Endothelial cell of umbilical vein (primary cell): ENCODE measurements around the gene RTCB. TPM values are rescaled to one million over a fixed set of nuclear protein-coding genes. Genes with fewer than 3 reads are reported as not detected.

Source experiments
- BruUV-seq: library from RNA; stranded (reverse); fragments of 400-500 nt; replicated peaks from 2 replicates; lab custom pipeline; 2021; lab: Mats Ljungman, UMichigan
- CTCF ChIA-PET: fragments of 300-600, 350-600 bp; sonication (Branson Sonifier 250); formaldehyde crosslinking; loops from one replicate; lab custom pipeline; 2021; ENCODE audit warnings: antibody characterized with exemption, inconsistent platforms; lab: Charles Lee
- POLR2A ChIA-PET: fragments of 300-600, 350-600 bp; sonication (Branson Sonifier 250); formaldehyde crosslinking; loops from one replicate; lab custom pipeline; 2021; ENCODE audit warnings: antibody characterized with exemption, inconsistent platforms; lab: Charles Lee
- DNase-seq: peaks from one replicate; pipeline ENCODE4 v3.0.0-alpha.2; 2011; ENCODE audit warnings: low read depth, low spot score
- FAIRE-seq: peaks from 2 replicates; lab custom pipeline; 2011; peaks lifted over from hg19 to GRCh38; lab: Jason Lieb, UNC
- H2AFZ ChIP-seq: 2 replicates; pipeline ENCODE4 v1.6.0; 2012; ENCODE audit warnings: low read depth, low read length, control low read depth, inconsistent platforms
- H3K27ac ChIP-seq: 2 replicates; pipeline ENCODE4 v1.5.1; 2011; ENCODE audit warnings: low read depth, mild to moderate bottlenecking, control low read depth, low read length, moderate library complexity; ENCODE audit not compliant: insufficient read depth
- H3K27me3 ChIP-seq, 2 experiments: 2 replicates each; pipeline versions ENCODE4 v1.6.0 to v1.6.1; 2011; ENCODE audit warnings: low read length in 2 of 2, mixed read lengths in 1 of 2; ENCODE audit not compliant: control insufficient read depth in 2 of 2, insufficient read depth in 2 of 2
- H3K36me3 ChIP-seq, 2 experiments: 2 replicates in 1 of 2; 3 replicates in 1 of 2; pipeline ENCODE4 v1.5.1; 2011; ENCODE audit warnings: low read length in 2 of 2, mild to moderate bottlenecking in 1 of 2, moderate library complexity in 1 of 2; ENCODE audit not compliant: control insufficient read depth in 2 of 2, insufficient read depth in 2 of 2; ENCODE audit errors: extremely low read depth in 1 of 2
- H3K4me1 ChIP-seq: 3 replicates; pipeline ENCODE4 v1.5.1; 2011; ENCODE audit warnings: mild to moderate bottlenecking, low read length; ENCODE audit not compliant: control insufficient read depth, insufficient read depth; ENCODE audit errors: extremely low read depth
- H3K4me2 ChIP-seq: 2 replicates; pipeline ENCODE4 v1.6.1; 2011; ENCODE audit warnings: low read length, control low read depth, mixed read lengths; ENCODE audit not compliant: insufficient read depth
- H3K4me3 ChIP-seq, 3 experiments: fragments of 200-600 bp in 1 of 3; sonication (generic), shearing (Covaris generic) in 1 of 3; replicated peaks in 1 of 3; 2 replicates each; pipeline ENCODE4 v1.5.1; 2011 to 2016; ENCODE audit warnings: control low read depth in 3 of 3, low read length in 3 of 3, mild to moderate bottlenecking in 2 of 3, inconsistent platforms in 1 of 3, low read depth in 1 of 3, moderate library complexity in 1 of 3; ENCODE audit not compliant: insufficient read depth in 1 of 3
- H3K79me2 ChIP-seq: 2 replicates; pipeline ENCODE4 v1.6.0; 2012; ENCODE audit warnings: low read length, inconsistent platforms; ENCODE audit not compliant: control insufficient read depth, insufficient read depth
- H3K9ac ChIP-seq: replicated peaks from 2 replicates; pipeline ENCODE3; 2011; ENCODE audit warnings: low read length, control low read depth; ENCODE audit not compliant: insufficient read depth; ENCODE audit errors: extremely low read depth
- H3K9me1 ChIP-seq: replicated peaks from 3 replicates; pipeline ENCODE4 v1.6.0; 2011; ENCODE audit warnings: mild to moderate bottlenecking, low read length; ENCODE audit not compliant: control insufficient read depth, insufficient read depth; ENCODE audit errors: extremely low read depth
- H3K9me3 ChIP-seq: replicated peaks from 2 replicates; pipeline ENCODE4 v1.5.1; 2012; ENCODE audit warnings: low read length, inconsistent platforms; ENCODE audit not compliant: control insufficient read depth, insufficient read depth
- H4K20me1 ChIP-seq: replicated peaks from 2 replicates; pipeline ENCODE3; 2011; ENCODE audit warnings: mild to moderate bottlenecking, low read length; ENCODE audit not compliant: control insufficient read depth, insufficient read depth; ENCODE audit errors: extremely low read depth
- GATA2 ChIP-seq: IDR thresholded peaks from 2 replicates; pipeline ENCODE4 v1.7.0; 2011; ENCODE audit warnings: low read depth, mild to moderate bottlenecking, moderate library complexity, mixed read lengths, low read length; ENCODE audit not compliant: insufficient read length, insufficient read depth
- JUN ChIP-seq: IDR thresholded peaks from 2 replicates; pipeline ENCODE4 v1.6.1; 2011; ENCODE audit warnings: borderline replicate concordance, low read depth; ENCODE audit not compliant: insufficient read length, insufficient read depth
- dilution Hi-C: fragments of 300-500 bp; cut with MboI; formaldehyde crosslinking; loops from one replicate; pipeline ENCODE4 v1.15.0; 2019; ENCODE audit warnings: low sequenced_read_pairs; ENCODE audit not compliant: extremely low pct_ligation_motif_present
- intact Hi-C: fragments of 100-400 bp; cut with micrococcal nuclease; formaldehyde crosslinking; loops from one replicate; pipeline ENCODE4 v1.10.0; 2022
- polyA plus RNA-seq, 4 experiments: library from polyadenylated mRNA; depleted of rRNA in 3 of 4; stranded (reverse) in 3 of 4; unstranded in 1 of 4; fragments of >200 nt; gene quantifications; 2 replicates each; pipeline versions ENCODE4 v1.2.1 to v1.2.3, GENCODE V29; 2011 to 2012; ENCODE audit warnings: missing spikeins in 1 of 4
- total RNA-seq: library from RNA; stranded (reverse); gene quantifications from 2 replicates; pipeline ENCODE4 v1.2.3, GENCODE V29; 2021
- TF ChIP-seq, protein P1 (sequence below): IDR thresholded peaks from 2 replicates; pipeline ENCODE4 v1.6.1; 2011; ENCODE audit not compliant: insufficient read depth, insufficient read length
- TF ChIP-seq, protein P2 (sequence below), 2 donors: IDR thresholded peaks; 1 replicate in 1 of 2; 2 replicates in 1 of 2; pipeline ENCODE4 v1.5.1; 2011; ENCODE audit warnings: low read length in 2 of 2, mild to moderate bottlenecking in 2 of 2, moderate library complexity in 2 of 2, control low read depth in 1 of 2, inconsistent platforms in 1 of 2, low read depth in 1 of 2; ENCODE audit not compliant: insufficient read depth in 1 of 2; ENCODE audit errors: extremely low read depth in 1 of 2

Gene RTCB
- total and polyA plus RNA-seq, 2 donors (not counting 3 experiments of a cell fraction or from before 2014, with no cell fraction given): 98.7 to 100 TPM

DNA sequence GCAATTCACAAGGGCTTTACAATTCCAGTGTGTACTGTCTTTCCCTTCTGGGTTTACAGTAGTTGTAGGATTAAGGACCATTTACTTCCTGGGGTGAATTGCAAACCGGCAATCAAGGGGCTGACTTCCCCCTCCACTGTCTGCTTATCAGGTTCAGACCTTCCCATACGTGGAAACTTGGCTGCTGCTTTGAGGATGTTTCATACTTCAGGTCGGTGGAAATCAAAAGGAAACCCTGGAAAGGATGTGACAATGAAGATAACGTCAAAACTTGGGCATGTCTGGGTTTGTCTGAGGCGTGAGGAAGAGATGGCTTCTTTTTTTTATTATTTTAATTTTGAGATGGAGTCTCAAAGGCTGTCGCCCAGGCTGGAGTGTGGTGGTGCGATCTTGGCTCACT, 2.1 kb upstream of the RTCB start:
- H3K36me3 ChIP-seq: no peaks in the 10 kb centered on the region
- CTCF ChIA-PET: interaction anchor here (1.0 kb wide), 1 partner anchor 59 kb away, joined by 7 read pairs; no protein-coding TSS in a partner anchor
- no TSS peak for BruUV-seq

DNA sequence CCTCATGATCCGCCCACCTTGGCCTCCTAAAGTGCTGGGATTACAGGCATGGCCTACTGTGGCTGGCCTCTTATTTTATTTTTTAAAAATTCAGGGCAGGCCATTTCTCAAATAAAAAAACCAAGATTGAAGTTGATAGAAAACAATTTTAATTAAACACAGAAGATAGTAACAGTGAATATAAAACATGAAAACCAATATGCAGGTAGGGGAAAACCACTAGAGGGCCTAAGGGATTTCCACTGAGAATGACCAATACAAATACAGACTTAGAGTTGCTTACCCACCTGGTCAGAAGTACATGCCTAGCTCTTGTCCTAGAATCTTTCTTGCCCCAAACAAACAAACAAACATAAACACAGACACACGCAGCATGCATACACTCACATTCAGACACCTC, 1.7 kb upstream of the RTCB start:
- peaks cover 14% of the 10 kb centered on the region for H3K4me1 ChIP-seq
- TF ChIP-seq, protein P1, sequence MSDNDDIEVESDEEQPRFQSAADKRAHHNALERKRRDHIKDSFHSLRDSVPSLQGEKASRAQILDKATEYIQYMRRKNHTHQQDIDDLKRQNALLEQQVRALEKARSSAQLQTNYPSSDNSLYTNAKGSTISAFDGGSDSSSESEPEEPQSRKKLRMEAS: no peak
- TF ChIP-seq, protein P2, sequence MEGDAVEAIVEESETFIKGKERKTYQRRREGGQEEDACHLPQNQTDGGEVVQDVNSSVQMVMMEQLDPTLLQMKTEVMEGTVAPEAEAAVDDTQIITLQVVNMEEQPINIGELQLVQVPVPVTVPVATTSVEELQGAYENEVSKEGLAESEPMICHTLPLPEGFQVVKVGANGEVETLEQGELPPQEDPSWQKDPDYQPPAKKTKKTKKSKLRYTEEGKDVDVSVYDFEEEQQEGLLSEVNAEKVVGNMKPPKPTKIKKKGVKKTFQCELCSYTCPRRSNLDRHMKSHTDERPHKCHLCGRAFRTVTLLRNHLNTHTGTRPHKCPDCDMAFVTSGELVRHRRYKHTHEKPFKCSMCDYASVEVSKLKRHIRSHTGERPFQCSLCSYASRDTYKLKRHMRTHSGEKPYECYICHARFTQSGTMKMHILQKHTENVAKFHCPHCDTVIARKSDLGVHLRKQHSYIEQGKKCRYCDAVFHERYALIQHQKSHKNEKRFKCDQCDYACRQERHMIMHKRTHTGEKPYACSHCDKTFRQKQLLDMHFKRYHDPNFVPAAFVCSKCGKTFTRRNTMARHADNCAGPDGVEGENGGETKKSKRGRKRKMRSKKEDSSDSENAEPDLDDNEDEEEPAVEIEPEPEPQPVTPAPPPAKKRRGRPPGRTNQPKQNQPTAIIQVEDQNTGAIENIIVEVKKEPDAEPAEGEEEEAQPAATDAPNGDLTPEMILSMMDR (IDR thresholded peaks at IDR 0.05; ENCODE audit: extremely low read depth in 1 of 2, insufficient read depth in 1 of 2, low read depth in 1 of 2, low read length in 2 of 2): peak; percentile 16 to 36
- TF ChIP-seq GATA2: no peak
- no peak for TF ChIP-seq JUN
- no TSS peak for BruUV-seq
- no peaks in the 10 kb centered on the region for H3K9me1 ChIP-seq
- H3K9me3 ChIP-seq: no peaks in the 10 kb centered on the region
- no peak overlapping the region for H3K9ac ChIP-seq
- POLR2A ChIA-PET: interaction anchor here (0.6 kb wide), 1 partner anchor 23 kb away, joined by 3 read pairs; no protein-coding TSS in a partner anchor
- peaks cover 7 to 10% of the 10 kb centered on the region in 2 experiments for H3K27me3 ChIP-seq
- peaks cover 32% of the 10 kb centered on the region for H3K79me2 ChIP-seq
- H2AFZ ChIP-seq: peak overlapping the region; percentile 24
- peaks cover 0 to under 1% of the 10 kb centered on the region in 2 experiments for H3K36me3 ChIP-seq
- H3K4me3 ChIP-seq: no peak overlapping the region
- CTCF ChIA-PET: interaction anchor here (1.0 kb wide), 1 partner anchor 60 kb away, joined by 7 read pairs; no protein-coding TSS in a partner anchor
- no peak overlapping the region for H3K27ac ChIP-seq
- peak; percentile 28 for DNase-seq
- H4K20me1 ChIP-seq: no peaks in the 10 kb centered on the region
- no peak overlapping the region for H3K4me2 ChIP-seq
- dilution Hi-C loops (no loop called here), intact Hi-C loops (no loop called here)
- no peak for FAIRE-seq

More for the DNA sequence above, 2.1 kb upstream of the RTCB start:
- Histone ChIP-seq H3K79me2 (peaks cover 27% of the 10 kb centered on the region), H3K9me1 (no peaks in the 10 kb centered on the region), H3K9ac (no peak overlapping the region), H3K4me3 (no peak overlapping the region), H3K4me2 (no peak overlapping the region), H3K9me3 (no peaks in the 10 kb centered on the region), H3K27ac (no peak overlapping the region), H2AFZ (peak overlapping the region; percentile 24), H4K20me1 (no peaks in the 10 kb centered on the region), H3K4me1 (peaks cover 14% of the 10 kb centered on the region), H3K27me3 (peaks cover 7 to 14% of the 10 kb centered on the region in 2 experiments)
- dilution Hi-C loops (no loop called here), intact Hi-C loops (no loop called here)
- TF ChIP-seq JUN: no peak
- TF ChIP-seq GATA2: no peak
- FAIRE-seq (no peak), DNase-seq (no peak)
- POLR2A ChIA-PET: no interaction called here
